ENCODE data around the gene PCGF1. TPM values are rescaled to one million over a fixed set of nuclear protein-coding genes. Genes with fewer than 3 reads are reported as not detected.

PCGF1 gene
- total RNA-seq, 3 donors from 2014 or later (not counting 1 experiment from before 2014, with no cell fraction given), result 22.9 to 35.9 (median 33.2) TPM

- H3K4me1 Mint-ChIP-seq, result peaks cover 32 to 40% of the 10 kb centered on the region in 2 donors
- H3K36me3 Mint-ChIP-seq, result no peaks in the 10 kb centered on the region
- ATAC-seq (no peak), DNase-seq (peak in 1 of 2 donors; percentile 72)
- no peak overlapping the region for H3K27ac ChIP-seq (ENCODE audit: low read length)
- H3K27me3 Mint-ChIP-seq (ENCODE audit: low read depth in 2 of 2), result peaks cover 3 to 4% of the 10 kb centered on the region in 2 donors
- H3K9me3 ChIP-seq (ENCODE audit: control insufficient read depth, insufficient read depth, low read length), result no peaks in the 10 kb centered on the region
- intact Hi-C loops (cut with micrococcal nuclease), result loop anchor here (1.0 to 2.0 kb wide), 2 partner anchors 49 to 281 kb away; partner anchors contain the start of gene TTC31
- no peaks in the 10 kb centered on the region for H3K9me3 Mint-ChIP-seq
- TF ChIP-seq CTCF (IDR thresholded peaks at IDR 0.05), result peak; percentile 39
- peaks cover 31% of the 10 kb centered on the region for H3K4me1 ChIP-seq (ENCODE audit: control insufficient read depth, insufficient read depth, low read length)
- H3K4me3 Mint-ChIP-seq, result peak overlapping the region; percentile 58
- peaks cover 23% of the 10 kb centered on the region for H3K36me3 ChIP-seq (ENCODE audit: control insufficient read depth, insufficient read depth, low read length)
- no peaks in the 10 kb centered on the region for H3K27me3 ChIP-seq (ENCODE audit: control insufficient read depth, insufficient read depth, low read length)
- H3K4me3 ChIP-seq (ENCODE audit: low read length), result no peak overlapping the region
- H3K27ac Mint-ChIP-seq, result peak overlapping the region; percentile 94 to 95
Observed at GRCh38 chr2:74532222-74532621, 24.7 kb upstream of the PCGF1 start.

- DNase-seq (no peak), ATAC-seq (no peak)
- Histone ChIP-seq H3K4me1 (ENCODE audit: control insufficient read depth, insufficient read depth, low read length) (peaks cover 31% of the 10 kb centered on the region), H3K4me3 (ENCODE audit: low read length) (no peak overlapping the region), H3K27me3 (ENCODE audit: control insufficient read depth, insufficient read depth, low read length) (no peaks in the 10 kb centered on the region), H3K27ac (ENCODE audit: low read length) (peak overlapping the region; percentile 95), H3K36me3 (ENCODE audit: control insufficient read depth, insufficient read depth, low read length) (peaks cover 29% of the 10 kb centered on the region), H3K9me3 (ENCODE audit: control insufficient read depth, insufficient read depth, low read length) (no peaks in the 10 kb centered on the region)
- peaks cover 3% of the 10 kb centered on the region for H3K36me3 Mint-ChIP-seq
- peaks cover 32 to 43% of the 10 kb centered on the region in 2 donors for H3K4me1 Mint-ChIP-seq
- 86% methylated on average over 7 of the region's 7 CpGs for WGBS (ENCODE audit: insufficient coverage)
- intact Hi-C loops (cut with micrococcal nuclease), result loop anchor here (1.0 to 2.0 kb wide), 2 partner anchors 48 to 281 kb away; partner anchors contain the start of gene TTC31
- H3K27me3 Mint-ChIP-seq (ENCODE audit: low read depth in 2 of 2), result no peaks in the 10 kb centered on the region
- no peak overlapping the region for H3K4me3 Mint-ChIP-seq
- H3K9me3 Mint-ChIP-seq, result no peaks in the 10 kb centered on the region
- H3K27ac Mint-ChIP-seq, result peak overlapping the region; percentile 94 to 95
- no peak for TF ChIP-seq CTCF (IDR thresholded peaks at IDR 0.05)
Observed at GRCh38 chr2:74531666-74532065, 24.2 kb upstream of the PCGF1 start.

- 2% methylated on average over 54 of the region's 54 CpGs for WGBS (ENCODE audit: insufficient coverage)
- no peaks in the 10 kb centered on the region for H3K27me3 ChIP-seq (ENCODE audit: control insufficient read depth, insufficient read depth, low read length)
Observed at GRCh38 chr2:74530239-74531187, 23.0 kb upstream of the PCGF1 start.

More at GRCh38 chr2:74530239-74531187, 23.0 kb upstream of the PCGF1 start:
- Histone ChIP-seq H3K4me1 (ENCODE audit: control insufficient read depth, insufficient read depth, low read length) (peaks cover 31% of the 10 kb centered on the region), H3K36me3 (ENCODE audit: control insufficient read depth, insufficient read depth, low read length) (peaks cover 40% of the 10 kb centered on the region), H3K9me3 (ENCODE audit: control insufficient read depth, insufficient read depth, low read length) (no peaks in the 10 kb centered on the region), H3K4me3 (ENCODE audit: low read length) (peak overlapping the region; percentile 92), H3K27ac (ENCODE audit: low read length) (peak overlapping the region; percentile 95)
- Mint-ChIP-seq H3K27me3 (ENCODE audit: low read depth in 2 of 2) (no peaks in the 10 kb centered on the region), H3K4me3 (peak overlapping the region; percentile 96), H3K27ac (peak overlapping the region; percentile 94 to 95), H3K9me3 (no peaks in the 10 kb centered on the region), H3K36me3 (peaks cover 10% of the 10 kb centered on the region), H3K4me1 (peaks cover 32 to 44% of the 10 kb centered on the region in 2 donors)
- ATAC-seq (peak; percentile 53 to 71 (median 61)), DNase-seq (peak; percentile 76 to 81)
- intact Hi-C loops (cut with micrococcal nuclease), result loop anchor here (1.0 kb wide), 1 partner anchor 72 kb away; the partner anchor contains the start of gene WBP1
- TF ChIP-seq CTCF (IDR thresholded peaks at IDR 0.05), result no peak

All from natural killer cell (primary cell).